ENCODE results near the gene MX2.
"Not testable (repeated sequence)": the region's sequence is repeated elsewhere in the genome, so short reads cannot be mapped to it uniquely, and the experiment has no call there.

The MX2 gene, protein sequence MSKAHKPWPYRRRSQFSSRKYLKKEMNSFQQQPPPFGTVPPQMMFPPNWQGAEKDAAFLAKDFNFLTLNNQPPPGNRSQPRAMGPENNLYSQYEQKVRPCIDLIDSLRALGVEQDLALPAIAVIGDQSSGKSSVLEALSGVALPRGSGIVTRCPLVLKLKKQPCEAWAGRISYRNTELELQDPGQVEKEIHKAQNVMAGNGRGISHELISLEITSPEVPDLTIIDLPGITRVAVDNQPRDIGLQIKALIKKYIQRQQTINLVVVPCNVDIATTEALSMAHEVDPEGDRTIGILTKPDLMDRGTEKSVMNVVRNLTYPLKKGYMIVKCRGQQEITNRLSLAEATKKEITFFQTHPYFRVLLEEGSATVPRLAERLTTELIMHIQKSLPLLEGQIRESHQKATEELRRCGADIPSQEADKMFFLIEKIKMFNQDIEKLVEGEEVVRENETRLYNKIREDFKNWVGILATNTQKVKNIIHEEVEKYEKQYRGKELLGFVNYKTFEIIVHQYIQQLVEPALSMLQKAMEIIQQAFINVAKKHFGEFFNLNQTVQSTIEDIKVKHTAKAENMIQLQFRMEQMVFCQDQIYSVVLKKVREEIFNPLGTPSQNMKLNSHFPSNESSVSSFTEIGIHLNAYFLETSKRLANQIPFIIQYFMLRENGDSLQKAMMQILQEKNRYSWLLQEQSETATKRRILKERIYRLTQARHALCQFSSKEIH

DNA sequence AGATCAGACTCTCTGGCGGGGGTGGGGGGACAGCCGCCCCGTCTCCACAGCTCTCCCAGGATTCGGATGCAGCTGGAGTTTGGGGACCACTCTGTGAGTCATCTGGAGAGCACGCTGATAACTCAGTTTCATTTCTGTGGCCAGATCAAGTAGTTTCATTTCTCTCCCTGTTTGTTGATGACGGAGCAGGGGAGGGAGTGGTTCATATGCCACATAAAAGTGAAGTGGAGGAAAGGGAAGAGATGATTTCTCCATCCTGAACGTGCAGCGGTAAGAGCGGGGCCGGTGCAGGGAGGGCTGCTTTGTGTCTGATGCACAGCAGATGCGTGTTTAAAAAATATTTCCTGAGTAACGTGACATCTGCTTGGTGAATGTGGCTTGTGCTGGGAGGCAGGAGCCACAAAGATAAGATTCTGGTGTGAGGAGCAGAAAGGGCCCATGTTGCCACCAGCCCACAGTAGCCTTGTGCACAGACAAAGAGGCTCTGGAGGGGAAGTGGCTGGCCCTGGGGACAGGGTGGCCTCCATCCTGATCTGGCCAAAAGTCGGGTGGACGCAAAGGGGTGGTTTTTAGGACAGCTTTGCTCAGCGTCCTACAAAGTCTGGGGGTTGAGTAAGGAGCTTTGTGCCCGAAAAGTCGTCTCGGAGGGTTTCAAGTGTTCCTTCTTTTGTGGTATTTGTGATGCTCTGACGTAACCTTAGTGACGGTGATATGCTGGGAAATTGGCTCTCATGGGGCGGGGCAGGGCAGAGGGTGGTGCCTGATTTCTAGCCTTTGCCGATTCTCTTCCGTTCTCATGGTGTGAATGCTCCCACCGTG is at the start of gene MX2:
Gene MX2, plus strand, starts transcription at position 242 of the 819 bp plus-strand sequence. CDS start 14,880 bp downstream, outside the sequence.
- DNase-seq (ENCODE audit: low spot score) = peak; percentile 73
- TF ChIP-seq CTCF (IDR thresholded peaks at IDR 0.05; ENCODE audit: extremely low read depth, missing control alignments) = no peak

GRCh38 chr21:41313285-41314164 is 48.3 kb upstream of the MX2 start:
- not testable (repeated sequence) for DNase-seq (ENCODE audit: low spot score)

GRCh38 chr21:41315726-41316125 is 46.1 kb upstream of the MX2 start:
- DNase-seq (ENCODE audit: low spot score) = no peak
- TF ChIP-seq CTCF (IDR thresholded peaks at IDR 0.05; ENCODE audit: extremely low read depth, missing control alignments) = no peak

DNA sequence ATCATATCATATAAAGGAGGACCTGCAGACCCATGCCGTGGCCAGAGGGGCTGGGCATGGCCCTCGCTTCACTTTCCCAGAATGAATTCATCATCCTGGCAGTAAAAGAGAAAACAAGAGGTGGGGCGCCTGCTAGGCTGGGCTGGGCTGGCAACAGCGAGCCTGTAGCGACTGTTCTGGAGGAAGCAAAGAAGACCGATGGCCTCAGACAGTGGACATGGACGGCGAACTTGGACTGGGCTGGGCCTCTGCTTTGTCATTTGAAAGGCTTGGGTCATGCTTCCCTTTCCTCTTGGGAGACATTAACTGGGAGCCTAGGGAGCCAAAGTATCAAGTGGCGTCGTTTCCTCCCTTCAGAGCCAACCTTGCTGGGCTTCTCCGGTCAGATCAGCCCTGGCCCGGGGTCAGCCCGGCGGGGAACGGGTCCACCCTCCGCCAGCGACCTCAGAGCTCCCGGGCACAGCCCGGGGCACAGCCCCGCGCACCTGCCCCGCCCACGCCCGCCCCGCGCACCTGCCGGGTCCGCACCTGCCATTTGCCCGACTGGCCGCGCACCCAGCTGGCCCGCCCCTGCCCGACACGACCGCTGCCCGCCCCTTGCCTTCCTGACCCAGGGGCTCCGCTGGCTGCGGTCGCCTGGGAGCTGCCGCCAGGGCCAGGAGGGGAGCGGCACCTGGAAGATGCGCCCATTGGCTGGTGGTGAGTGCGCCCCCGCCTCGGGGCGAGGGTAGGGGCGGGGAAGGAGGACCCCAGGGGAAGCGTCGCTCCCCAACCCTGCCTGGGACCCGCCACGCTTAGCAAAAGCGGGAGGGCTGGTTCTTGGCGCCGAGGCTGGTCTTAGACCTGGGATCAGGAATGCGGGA is 45.4 kb upstream of the MX2 start, which contains the start of gene FAM3B:
Gene FAM3B, plus strand, starts transcription at position 602 of the 863 bp plus-strand sequence. Its CDS starts 79 bp downstream, at position 681.
- TF ChIP-seq CTCF (IDR thresholded peaks at IDR 0.05; ENCODE audit: extremely low read depth, missing control alignments) = no peak
- DNase-seq (ENCODE audit: low spot score) = no peak

DNA sequence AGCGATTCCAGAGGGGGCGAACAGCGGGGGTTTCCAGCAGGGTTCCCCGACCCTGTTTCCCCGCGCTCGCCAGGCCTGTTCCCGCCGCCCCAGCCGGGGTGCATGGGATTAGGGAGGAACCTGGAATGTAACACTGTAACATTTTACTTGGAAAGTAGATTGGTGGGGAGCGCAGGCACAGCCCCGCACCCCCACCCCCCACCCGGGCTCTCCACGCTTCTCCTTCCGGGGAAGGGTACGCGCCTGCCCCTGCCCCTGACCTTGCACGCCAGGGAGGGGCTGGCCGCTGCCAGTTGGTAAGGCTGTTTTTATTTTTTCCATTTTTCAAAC is 44.8 kb upstream of the MX2 start:
- no peak for TF ChIP-seq CTCF (IDR thresholded peaks at IDR 0.05; ENCODE audit: extremely low read depth, missing control alignments)
- DNase-seq (ENCODE audit: low spot score) = no peak

DNA sequence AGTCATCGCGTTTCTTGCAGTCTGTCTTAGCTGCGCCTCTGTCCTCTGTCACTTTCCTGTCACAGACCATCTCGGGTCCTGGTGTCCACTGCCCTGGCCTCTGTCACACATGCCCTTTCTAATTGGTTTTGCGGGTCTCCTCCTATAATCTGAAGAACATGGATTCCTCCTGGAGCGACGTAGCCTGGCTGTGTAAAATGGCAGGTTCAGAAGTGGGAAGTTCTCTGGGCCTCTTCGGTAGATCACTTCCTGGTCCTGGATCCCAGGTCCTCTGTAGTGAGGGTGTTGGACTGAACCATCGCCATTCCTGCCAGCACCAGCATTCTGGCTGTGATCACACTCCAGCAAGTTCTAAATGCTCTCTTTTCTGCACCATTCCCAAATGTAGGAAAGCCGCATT is 44.4 kb upstream of the MX2 start:
- no peak for DNase-seq (ENCODE audit: low spot score)
- no peak for TF ChIP-seq CTCF (IDR thresholded peaks at IDR 0.05; ENCODE audit: extremely low read depth, missing control alignments)
